HG02938 (cell line): ENCODE results near the gene PORCN.

Experiments used
- ATAC-seq: cut with Tn5 transposase; IDR thresholded peaks from one replicate; pipeline ENCODE4 v1.9.1; 2021; ENCODE audit warnings: mild to moderate bottlenecking, moderate library complexity; ENCODE audit not compliant: unreplicated experiment

The PORCN gene

DNA sequence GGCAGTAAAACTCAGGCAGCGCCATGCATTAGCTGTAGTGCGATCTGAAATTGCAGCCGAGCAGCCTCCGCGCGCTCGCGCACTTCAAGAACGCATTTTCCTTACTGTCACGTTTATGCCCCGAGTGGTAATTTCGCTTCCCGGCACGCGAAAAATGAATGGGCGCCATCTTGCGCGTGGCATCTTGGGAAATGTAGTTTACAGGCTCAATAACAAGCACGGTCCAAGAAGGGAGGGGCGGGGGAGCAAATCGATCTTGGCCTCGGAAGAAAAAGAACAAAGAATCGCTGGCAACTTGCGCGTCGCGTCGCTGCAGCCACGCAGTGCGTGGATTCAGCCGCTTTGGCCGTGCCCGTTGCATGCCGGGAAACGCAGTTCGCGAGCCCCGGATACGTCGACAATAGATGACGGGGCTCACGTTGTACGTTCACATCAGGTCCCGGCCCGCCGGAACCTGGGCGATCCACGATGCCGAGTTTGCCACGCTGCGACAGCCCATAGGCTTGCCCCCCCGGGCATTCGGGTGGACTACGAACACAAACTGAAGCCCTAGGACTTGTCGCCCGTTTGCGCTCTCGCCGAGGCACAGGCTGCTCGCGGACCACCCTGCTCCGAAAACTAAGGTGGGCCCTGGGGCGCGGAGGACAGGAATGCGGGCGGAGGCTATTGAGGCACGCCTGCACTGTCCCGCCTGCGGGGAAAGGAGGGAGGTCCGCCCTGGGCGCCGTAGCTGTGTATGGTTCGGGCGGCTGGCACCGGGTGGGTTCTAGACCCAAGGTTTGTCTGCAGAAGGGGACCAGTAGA lies 32.8 kb upstream of the PORCN start, which contains the start of gene FTSJ1:
FTSJ1 (plus strand) TSS at position 426 of the 804 bp plus-strand sequence. CDS start 1,849 bp downstream, outside the sequence.
- ATAC-seq: peak; percentile 88

- ATAC-seq: no peak
Measured at GRCh38 chrX:48476919-48477318, 31.9 kb upstream of the PORCN start.

GRCh38 chrX:48477960-48478755 lies 30.6 kb upstream of the PORCN start:
- ATAC-seq: no peak

- ATAC-seq: no peak
Measured at GRCh38 chrX:48478806-48479205, 30.0 kb upstream of the PORCN start.

DNA sequence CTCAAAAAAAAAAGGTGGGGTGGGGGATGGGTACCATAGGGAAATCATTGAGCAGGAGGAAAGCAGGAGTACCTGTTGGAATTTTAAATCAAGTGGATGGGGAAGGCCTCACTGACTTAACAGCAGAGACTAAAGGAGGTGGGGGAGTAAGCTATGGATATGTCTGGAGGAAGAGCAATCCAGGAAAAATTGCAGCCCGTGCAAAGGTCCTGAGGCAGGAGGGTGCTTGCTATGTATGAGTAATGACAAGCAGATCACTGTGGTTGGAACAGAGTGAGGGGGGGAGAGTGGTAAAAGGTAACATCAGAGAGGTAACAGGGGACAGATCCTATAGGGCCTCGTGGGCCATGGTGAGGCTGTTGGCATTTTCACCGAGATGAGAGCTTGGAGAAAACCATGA lies 28.6 kb upstream of the PORCN start:
- ATAC-seq: no peak

DNA sequence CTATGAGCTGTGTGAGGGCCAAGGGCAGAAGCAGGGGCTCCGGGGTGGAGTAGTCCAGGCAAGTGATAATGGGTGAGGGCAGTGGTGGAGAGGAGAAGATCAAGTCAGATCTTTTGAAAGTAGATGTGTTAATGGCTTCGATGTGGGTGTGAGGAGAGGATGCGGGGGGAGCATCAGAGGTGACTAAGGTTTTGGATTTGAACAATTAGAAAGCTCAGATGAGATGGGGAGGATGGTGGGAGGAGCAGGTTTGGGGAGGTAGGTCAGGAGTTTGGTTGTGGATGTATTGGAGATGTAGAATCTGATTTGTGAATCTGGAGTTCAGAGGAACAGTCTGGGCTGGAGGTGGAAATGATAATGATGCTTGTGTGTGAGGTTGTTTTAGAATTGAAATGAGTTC lies 28.2 kb upstream of the PORCN start:
- ATAC-seq: no peak

DNA sequence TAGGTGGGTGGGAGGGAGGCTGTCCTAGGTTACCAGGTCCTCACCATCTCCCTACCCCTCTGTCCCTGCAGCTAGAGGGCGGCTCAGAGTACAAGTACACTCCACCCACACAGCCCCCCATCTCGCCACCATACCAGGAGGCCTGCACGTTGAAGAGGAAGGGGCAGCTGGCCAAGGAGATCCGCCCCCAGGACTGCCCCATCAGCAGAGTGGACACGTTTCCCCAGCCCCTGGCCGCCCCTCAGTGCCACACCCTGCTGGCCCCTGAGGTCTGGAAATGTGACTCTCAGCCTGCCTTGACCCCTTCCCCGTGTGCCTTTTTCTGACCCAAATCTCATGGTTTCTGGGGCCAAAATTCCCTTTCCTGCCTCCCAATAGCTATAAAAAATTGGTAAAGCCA lies 26.3 kb upstream of the PORCN start:
- ATAC-seq: no peak

DNA sequence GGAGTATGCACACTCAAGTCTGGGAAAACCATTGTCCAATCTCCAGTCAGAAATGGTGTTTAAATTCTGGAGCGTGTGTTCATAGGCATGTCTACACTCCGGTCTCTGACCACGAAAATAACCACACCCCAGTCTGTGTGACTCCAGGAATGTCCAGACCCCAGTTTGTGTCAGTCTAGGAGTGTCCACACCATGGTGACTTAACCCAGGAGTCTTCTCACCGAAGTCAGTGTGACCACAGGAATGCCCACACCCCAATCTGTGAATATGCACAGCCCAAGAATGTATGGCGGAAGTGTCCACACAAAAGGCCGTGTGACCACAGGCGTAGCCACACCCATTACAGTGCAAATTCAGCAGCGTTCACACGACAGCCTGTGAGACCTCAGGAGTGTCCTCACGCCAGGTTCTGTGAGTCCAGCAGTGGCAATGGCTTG lies 21.4 kb upstream of the PORCN start:
- no peak for ATAC-seq

DNA sequence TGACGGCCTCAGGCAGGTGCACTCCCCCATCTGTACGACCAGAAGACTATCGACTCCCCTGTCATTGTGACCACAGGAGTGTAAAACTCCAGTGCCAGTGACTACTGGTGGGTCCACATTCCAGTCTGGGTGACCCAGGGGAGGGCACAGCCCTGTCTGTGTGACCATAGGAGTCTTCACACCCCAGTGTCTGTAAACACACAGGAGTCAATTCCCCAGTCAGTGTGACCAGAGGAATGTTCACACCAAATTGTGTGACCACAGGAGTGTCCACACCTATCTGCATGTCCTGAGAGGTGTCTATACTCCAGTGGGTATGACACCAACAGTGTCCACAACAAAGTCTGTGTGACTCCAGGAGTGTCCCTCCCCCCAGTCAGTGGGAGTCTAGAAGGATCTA lies 20.8 kb upstream of the PORCN start:
- ATAC-seq: no peak

DNA sequence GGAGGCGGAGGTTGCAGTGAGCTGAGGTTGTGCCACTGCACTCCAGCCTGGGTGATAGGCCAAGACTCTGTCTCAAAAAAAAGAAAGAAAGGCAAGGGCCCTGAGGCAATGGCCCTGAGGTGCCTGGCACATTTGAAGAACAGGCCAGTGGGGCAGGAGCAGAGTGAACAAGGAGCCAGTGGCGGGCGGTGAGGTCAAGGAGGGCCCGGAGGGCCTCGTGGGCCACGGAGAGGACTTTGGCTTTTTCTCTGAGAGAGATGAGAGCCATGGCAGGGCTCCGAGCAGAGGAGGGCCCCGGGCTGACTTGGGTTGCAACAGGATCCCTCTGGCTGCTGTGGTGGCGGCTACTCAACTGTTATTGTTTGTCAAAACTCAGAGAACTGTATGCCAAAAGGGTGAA lies 19.5 kb upstream of the PORCN start:
- no peak for ATAC-seq

DNA sequence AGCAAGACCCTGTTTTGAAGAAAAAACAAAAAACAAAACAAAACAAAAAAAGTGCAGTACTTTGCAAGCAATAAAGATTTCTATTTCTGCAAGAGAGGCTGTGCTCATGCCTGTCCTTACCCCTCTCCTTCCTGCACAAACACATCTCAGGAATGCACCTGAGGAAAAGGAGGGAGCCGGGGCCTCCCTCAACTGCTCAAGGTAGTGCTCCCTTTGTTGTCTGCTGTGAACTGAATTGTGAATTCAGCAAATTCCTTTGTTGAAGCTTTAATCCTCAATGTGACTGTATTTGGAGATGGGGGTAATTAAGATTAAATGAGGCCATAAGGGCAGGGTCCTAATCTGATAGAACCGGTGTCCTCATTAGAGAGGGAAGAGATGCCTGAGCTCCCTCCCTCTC lies 18.9 kb upstream of the PORCN start:
- no peak for ATAC-seq

DNA sequence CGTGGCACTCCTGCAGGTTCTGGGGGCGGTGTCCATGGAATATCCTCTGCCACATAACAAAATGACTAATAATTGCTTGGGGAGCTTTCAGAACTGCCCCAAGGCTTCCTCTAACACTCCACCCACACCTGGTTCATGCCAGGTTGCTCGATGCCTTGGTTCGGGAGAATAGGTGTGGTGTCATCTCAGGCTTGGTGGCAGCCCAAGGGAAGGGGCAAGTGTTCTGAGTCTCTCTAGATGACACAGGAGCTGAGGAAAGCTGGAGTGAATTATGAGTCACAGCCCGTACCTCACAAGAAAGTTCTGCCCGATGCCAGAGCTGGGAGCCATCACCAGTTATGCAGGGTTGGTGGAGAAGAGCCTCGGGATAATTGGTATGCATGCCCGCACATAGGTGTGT lies 18.1 kb upstream of the PORCN start:
- ATAC-seq: no peak

GRCh38 chrX:48491809-48492208 lies 17.0 kb upstream of the PORCN start:
- no peak for ATAC-seq

- ATAC-seq: no peak
Measured at GRCh38 chrX:48492293-48492910, 16.4 kb upstream of the PORCN start.

DNA sequence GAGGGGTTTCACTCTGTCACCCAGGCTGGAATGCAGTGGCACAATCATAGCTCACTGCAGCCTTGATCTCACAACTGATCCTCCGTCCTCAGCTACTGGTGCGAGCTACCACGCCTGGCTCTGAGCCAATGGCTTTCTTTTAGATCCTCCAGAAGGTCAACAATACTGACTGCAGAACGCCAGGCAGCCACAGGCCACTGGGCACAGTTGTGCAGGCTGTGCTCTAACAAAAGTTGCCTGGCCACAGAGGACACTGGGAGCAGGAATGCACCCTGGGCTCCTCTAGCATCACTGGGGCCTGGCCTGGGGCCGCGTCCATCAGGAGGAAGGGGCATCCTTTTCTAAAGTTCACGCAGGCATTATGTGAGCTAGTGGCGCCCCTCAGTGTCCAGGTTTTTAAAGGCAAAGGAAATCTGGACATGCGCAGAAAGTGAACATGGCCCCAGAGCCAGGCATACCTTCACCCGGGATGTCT lies 14.9 kb upstream of the PORCN start:
- ATAC-seq: no peak

- no peak for ATAC-seq
Measured at GRCh38 chrX:48496660-48497059, 12.1 kb upstream of the PORCN start.

DNA sequence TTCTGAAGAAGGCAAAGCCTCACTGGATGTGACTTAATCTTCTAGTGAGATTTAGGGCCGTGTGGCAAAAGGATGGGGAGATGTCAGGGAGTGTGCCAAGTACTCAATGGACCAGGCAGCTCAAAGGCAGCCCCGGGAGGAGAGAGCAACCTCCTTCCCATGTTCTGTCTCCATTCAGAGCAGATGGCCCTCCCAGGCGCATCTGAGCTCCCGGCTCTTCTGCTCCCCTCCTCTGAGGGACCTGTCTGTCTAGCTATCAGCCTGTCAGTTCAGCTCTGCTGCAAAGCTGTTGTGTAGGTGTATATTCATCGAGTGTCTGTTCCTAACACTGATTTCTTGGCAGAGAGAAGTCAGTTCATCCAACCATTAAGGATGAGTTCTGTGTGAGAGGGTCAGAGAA lies 10.9 kb upstream of the PORCN start:
- ATAC-seq: no peak

DNA sequence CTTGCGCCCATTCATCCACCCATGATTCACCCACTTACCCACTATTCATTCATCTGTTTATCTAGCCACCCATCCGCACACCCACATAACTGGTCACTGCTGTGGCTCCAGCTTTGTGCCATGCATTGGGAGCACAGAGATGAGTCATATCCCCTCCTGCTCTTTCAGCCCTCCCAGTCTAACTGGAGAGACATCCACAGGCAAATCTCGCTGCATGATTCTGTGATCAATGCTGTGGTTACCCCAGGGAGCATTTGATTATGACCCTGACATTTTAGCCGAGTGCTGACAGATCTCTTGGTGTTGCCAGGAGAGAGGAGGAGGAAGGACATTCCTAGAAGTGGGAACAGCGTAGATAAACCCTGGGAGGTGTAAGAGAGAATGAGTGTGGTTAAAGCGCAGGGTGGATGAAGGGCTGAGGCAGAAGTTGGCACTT lies 10.4 kb upstream of the PORCN start:
- no peak for ATAC-seq

DNA sequence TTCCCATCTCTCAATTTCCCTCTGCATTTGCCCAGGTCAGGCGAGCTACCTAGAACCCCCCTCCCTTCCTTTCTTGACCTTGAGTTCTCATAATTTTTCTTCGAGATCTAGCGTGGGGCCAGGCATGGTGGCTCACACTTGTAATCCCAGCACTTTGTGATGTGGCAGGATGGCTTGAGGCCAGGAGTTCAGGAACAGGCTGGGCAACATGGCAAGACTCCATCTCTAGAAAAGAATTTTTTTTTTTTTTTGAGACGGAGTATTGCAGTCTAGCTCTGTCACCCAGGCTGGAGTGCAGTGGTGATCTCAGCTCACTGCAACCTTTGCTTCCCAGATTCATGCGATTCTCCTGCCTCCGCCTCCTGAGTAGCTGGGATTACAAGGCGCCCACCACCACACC lies 4.5 kb upstream of the PORCN start:
- no peak for ATAC-seq

DNA sequence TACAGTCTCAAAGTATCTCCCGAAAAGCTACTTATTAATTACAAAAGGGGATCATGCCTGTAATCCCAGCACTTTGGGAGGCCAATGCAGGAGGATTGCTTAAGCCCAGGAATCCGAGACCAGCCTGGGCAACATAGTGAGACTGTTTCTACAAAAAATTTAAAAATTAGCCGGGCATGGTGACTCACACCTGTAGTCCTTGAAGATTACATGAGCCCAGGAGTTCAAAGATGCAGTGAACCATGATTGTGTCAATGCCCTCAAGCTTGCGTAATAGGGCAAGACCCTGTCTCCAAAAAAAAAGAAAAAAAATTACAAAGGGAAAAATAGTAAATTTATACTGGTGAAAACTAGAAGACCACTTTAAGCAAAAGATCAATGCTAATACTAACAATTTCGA lies 3.3 kb upstream of the PORCN start:
- no peak for ATAC-seq

DNA sequence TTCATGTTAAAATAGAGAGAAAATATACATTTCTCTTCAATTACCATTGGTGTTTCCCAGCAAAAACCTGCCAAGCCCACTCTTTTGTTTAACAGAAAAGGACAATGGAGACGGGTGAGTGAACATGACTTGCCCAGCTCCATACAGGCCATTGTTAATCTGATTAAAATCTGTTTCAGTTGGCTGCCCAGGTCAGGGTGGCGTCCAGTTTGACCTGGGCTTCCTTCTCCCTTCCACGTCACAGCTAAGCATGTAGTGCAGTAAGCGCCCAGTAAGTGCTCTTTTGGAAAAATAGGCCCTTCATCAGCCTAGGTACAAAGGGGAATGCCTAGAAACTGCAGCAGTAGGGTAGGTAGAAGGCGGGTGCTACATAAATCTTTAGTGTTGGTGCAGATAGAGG lies 1.5 kb upstream of the PORCN start:
- no peak for ATAC-seq

- ATAC-seq: peak; percentile 23
Measured at GRCh38 chrX:48509245-48509590, 426 bp downstream of the PORCN start.
